B cell (primary cell): ENCODE data around the gene MEF2C.

Experiments used
- EZH2 ChIP-seq: IDR thresholded peaks from 2 replicates; pipeline ENCODE4 v1.6.1; 2012; ENCODE audit warnings: borderline replicate concordance, low read depth, mild to moderate bottlenecking, moderate library complexity, low read length; ENCODE audit not compliant: insufficient read depth, poor library complexity, severe bottlenecking
- TF ChIP-seq, protein P1 (sequence below): fragments of 200-600 bp; IDR thresholded peaks from one replicate; pipeline ENCODE4 v1.8.0; 2022; ENCODE audit warnings: antibody characterized with exemption, mild to moderate bottlenecking

- no peak for TF ChIP-seq EZH2
- TF ChIP-seq, protein P1, sequence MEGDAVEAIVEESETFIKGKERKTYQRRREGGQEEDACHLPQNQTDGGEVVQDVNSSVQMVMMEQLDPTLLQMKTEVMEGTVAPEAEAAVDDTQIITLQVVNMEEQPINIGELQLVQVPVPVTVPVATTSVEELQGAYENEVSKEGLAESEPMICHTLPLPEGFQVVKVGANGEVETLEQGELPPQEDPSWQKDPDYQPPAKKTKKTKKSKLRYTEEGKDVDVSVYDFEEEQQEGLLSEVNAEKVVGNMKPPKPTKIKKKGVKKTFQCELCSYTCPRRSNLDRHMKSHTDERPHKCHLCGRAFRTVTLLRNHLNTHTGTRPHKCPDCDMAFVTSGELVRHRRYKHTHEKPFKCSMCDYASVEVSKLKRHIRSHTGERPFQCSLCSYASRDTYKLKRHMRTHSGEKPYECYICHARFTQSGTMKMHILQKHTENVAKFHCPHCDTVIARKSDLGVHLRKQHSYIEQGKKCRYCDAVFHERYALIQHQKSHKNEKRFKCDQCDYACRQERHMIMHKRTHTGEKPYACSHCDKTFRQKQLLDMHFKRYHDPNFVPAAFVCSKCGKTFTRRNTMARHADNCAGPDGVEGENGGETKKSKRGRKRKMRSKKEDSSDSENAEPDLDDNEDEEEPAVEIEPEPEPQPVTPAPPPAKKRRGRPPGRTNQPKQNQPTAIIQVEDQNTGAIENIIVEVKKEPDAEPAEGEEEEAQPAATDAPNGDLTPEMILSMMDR: no peak
Observed at GRCh38 chr5:88836195-88836838, 46.7 kb downstream of the MEF2C start.
